ENCODE results near the gene SPTBN1. TPM values are rescaled to one million over a fixed set of nuclear protein-coding genes. Genes with fewer than 3 reads are reported as not detected.

Gene SPTBN1
- total and polyA plus RNA-seq, 9 of the 15 experiments (the other 6 are each of a cell fraction or from before 2014, with no cell fraction given): 8.9 to 66.8 (median 31.4) TPM

DNA sequence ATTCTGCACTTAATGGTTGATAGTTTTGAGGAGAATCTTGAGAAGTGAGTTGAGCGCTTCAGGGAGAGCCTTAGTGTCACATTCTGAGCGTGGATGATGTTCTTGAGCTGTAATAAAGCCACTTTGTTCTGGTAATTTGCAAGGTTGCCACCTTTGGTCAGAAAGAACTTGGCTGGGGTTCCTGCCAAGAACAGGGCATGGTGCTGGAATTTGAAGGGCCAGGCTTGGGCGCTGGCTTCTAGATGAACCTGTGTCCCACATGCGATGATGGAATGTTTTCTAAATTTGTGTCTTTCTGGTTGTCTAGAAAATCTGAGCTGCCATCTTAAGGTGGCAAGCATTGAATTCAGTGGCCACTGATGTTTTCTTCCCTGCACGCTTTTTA is 143.2 kb downstream of the SPTBN1 start (continued):
- no peak for TF ChIP-seq ZNF175 (CRISPR knock-in tag; IDR thresholded peaks at IDR 0.05; ENCODE audit: low read depth)

DNA sequence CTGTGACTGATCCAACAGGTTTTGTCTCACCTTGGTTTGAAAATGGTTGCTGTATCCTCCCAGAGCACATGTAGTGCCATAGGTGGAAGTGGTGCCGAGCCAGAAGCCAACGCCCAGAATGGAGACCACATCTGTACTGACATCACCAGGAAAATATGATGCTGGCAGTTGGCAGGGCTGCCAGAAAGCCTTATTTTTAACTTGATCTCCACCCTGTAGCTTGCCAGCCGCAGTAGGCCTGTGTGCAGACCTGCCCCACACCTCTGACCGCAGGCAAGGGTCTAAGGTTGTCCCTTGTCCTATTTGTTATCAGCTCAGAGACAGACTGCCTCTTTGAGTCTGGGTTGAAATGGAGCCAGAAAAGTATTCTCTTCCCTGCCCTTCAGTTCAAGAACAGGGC is 143.8 kb downstream of the SPTBN1 start:
- Histone ChIP-seq H3K4me1 (replicated peaks in 1 of 2; ENCODE audit: control insufficient read depth in 2 of 2, insufficient read depth in 2 of 2, low read length in 2 of 2) (peaks cover 39 to 87% of the 10 kb centered on the region in 2 experiments), H3K79me2 (ENCODE audit: control insufficient read depth, insufficient read depth, low read length) (peaks cover 89% of the 10 kb centered on the region), H3K9me1 (ENCODE audit: control insufficient read depth, insufficient read depth, low read length) (no peaks in the 10 kb centered on the region), H3K9ac (ENCODE audit: insufficient read depth in 1 of 2, low read depth in 2 of 2, low read length in 2 of 2) (no peak overlapping the region; a peak in 2 of 4 replicates), H3K4me3 (no peak overlapping the region), H2AFZ (ENCODE audit: low read depth, low read length) (no peak overlapping the region; the same call in 1 of the 2 replicates), H3K4me2 (ENCODE audit: insufficient read depth, low read length) (peak overlapping the region; percentile 42), H3K27ac (ENCODE audit: extremely low read depth, low read depth, low read length) (peak overlapping the region; percentile 62), H3K36me3 (ENCODE audit: control insufficient read depth, insufficient read depth, low read length) (peaks cover 13% of the 10 kb centered on the region; the same call in 1 of the 3 replicates), H3K27me3 (ENCODE audit: control insufficient read depth in 2 of 2, insufficient read depth in 2 of 2, low read length in 2 of 2) (no peaks in the 10 kb centered on the region), H3K9me3 (replicated peaks; ENCODE audit: control insufficient read depth, insufficient read depth, low read depth, low read length) (no peaks in the 10 kb centered on the region), H4K20me1 (replicated peaks; ENCODE audit: control insufficient read depth, insufficient read depth, low read length) (no peaks in the 10 kb centered on the region)
- 5% methylated on average over 3 of the region's 4 CpGs for WGBS (ENCODE audit: insufficient coverage, low coverage, missing lambda C conversion rate)
- POLR2A ChIA-PET: interaction anchor here (0.8 to 2.2 kb wide), 7 partner anchors 9 to 137 kb away, joined by 3 to 6 read pairs (median 3); no protein-coding TSS in a partner anchor
- intact Hi-C loops (cut with micrococcal nuclease): loop anchor here (5.0 kb wide), 1 partner anchor 78 kb away; no protein-coding TSS in a partner anchor
- FAIRE-seq: peak; percentile 89
- no TSS peak for BruUV-seq (replicated peaks)
- DNase-seq (ENCODE audit: extremely low read depth in 1 of 4, low spot score in 3 of 4): peak; percentile 75 to 90 (median 80)
- in situ Hi-C loops (cut with MboI): no loop called here
- CTCF ChIA-PET (ENCODE audit: low intra/inter-chr PET ratio): no interaction called here
- ATAC-seq: peak; percentile 77
- TF ChIP-seq ATF1 (CRISPR knock-in tag; IDR thresholded peaks at IDR 0.05) (no peak), ATF1 (tag; IDR thresholded peaks at IDR 0.05) (peak; percentile 27; the same call in 1 of the 2 replicates), PML (IDR thresholded peaks at IDR 0.05; ENCODE audit: low read length) (peak; percentile 68), KDM1A (IDR thresholded peaks at IDR 0.05) (peak in 1 of 2 experiments; percentile 53; a peak in 2 of 4 replicates), ARHGAP35 (IDR thresholded peaks at IDR 0.05; ENCODE audit: partially characterized antibody) (no peak), ARID1B (IDR thresholded peaks at IDR 0.05) (peak; percentile 85), CTBP1 (IDR thresholded peaks at IDR 0.05; ENCODE audit: borderline replicate concordance) (peak; percentile 69; the same call in 1 of the 2 replicates), TAL1 (IDR thresholded peaks at IDR 0.05) (peak; percentile 73), RCOR1 (IDR thresholded peaks at IDR 0.05; ENCODE audit: borderline replicate concordance in 1 of 2, low read depth in 2 of 2, low read length in 2 of 2) (peak in 1 of 2 experiments; percentile 59; a peak in 2 of 4 replicates), NCOR1 (IDR thresholded peaks at IDR 0.05) (peak; percentile 72), SMAD4 (CRISPR knock-in tag; conservative IDR thresholded peaks at IDR 0.05) (peak; percentile 72; the same call in 1 of the 2 replicates), SMARCA4 (IDR thresholded peaks at IDR 0.05) (peak; percentile 58; the same call in 1 of the 2 replicates), ZEB2 (IDR thresholded peaks at IDR 0.05) (0 out of 2 replicates have a peak, but pooled peaks have one; percentile 46), ZNF707 (CRISPR knock-in tag; conservative IDR thresholded peaks at IDR 0.05) (no peak), FOS (IDR thresholded peaks at IDR 0.05; ENCODE audit: extremely low read depth, insufficient read length) (no peak), TEAD4 (IDR thresholded peaks at IDR 0.05; ENCODE audit: low read length) (peak; percentile 85), TEAD4 (CRISPR knock-in tag; IDR thresholded peaks at IDR 0.05; ENCODE audit: borderline replicate concordance) (no peak), MEIS2 (IDR thresholded peaks at IDR 0.05; ENCODE audit: partially characterized antibody) (peak; percentile 33), ESRRA (IDR thresholded peaks at IDR 0.05; ENCODE audit: borderline replicate concordance, low read depth) (peak; percentile 53; the same call in 1 of the 2 replicates)
- TF ChIP-seq, protein P1, sequence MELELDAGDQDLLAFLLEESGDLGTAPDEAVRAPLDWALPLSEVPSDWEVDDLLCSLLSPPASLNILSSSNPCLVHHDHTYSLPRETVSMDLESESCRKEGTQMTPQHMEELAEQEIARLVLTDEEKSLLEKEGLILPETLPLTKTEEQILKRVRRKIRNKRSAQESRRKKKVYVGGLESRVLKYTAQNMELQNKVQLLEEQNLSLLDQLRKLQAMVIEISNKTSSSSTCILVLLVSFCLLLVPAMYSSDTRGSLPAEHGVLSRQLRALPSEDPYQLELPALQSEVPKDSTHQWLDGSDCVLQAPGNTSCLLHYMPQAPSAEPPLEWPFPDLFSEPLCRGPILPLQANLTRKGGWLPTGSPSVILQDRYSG (tag; conservative IDR thresholded peaks at IDR 0.05; ENCODE audit: low read depth): peak; percentile 54; the same call in 1 of the 2 replicates
- TF ChIP-seq, protein P2, sequence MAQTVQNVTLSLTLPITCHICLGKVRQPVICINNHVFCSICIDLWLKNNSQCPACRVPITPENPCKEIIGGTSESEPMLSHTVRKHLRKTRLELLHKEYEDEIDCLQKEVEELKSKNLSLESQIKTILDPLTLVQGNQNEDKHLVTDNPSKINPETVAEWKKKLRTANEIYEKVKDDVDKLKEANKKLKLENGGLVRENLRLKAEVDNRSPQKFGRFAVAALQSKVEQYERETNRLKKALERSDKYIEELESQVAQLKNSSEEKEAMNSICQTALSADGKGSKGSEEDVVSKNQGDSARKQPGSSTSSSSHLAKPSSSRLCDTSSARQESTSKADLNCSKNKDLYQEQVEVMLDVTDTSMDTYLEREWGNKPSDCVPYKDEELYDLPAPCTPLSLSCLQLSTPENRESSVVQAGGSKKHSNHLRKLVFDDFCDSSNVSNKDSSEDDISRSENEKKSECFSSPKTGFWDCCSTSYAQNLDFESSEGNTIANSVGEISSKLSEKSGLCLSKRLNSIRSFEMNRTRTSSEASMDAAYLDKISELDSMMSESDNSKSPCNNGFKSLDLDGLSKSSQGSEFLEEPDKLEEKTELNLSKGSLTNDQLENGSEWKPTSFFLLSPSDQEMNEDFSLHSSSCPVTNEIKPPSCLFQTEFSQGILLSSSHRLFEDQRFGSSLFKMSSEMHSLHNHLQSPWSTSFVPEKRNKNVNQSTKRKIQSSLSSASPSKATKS (CRISPR knock-in tag; IDR thresholded peaks at IDR 0.05): no peak

Data from K562 (cell line).